ENCODE data around the gene UBD.

The UBD gene

GRCh38 chr6:29559524-29560287 lies at the start of gene UBD:
Gene UBD (minus strand): TSS chr6:29559732. CDS start chr6:29559701, 31 bp downstream.
- DNase-seq (ENCODE audit: low read depth in 2 of 3, low spot score in 1 of 3), result no peak

- DNase-seq (ENCODE audit: low read depth in 2 of 3, low spot score in 1 of 3), result no peak
Measured at GRCh38 chr6:29608131-29608530, 48.6 kb upstream of the UBD start.

GRCh38 chr6:29603930-29604329 lies 44.4 kb upstream of the UBD start:
- DNase-seq (ENCODE audit: low read depth in 2 of 3, low spot score in 1 of 3), result no peak

DNA sequence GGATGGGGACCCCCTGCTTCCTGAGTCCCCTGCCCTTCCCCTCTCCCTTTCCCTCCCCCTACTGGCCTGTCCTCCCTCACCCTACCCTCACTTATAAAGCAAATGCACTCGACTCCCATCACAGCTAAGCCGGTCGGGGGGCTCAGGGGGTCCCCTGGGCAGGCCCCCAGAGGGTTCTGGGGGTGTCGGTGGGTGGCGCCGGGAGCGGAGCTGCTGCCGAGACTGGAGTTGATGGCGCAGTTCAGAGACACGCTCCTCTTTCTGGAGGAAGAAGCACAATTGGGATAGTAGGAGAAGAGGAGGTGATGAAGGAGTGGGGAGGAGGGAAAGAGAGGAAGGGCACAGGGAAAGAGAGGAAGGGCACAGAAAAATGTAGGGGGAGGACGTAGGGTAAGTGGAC lies 43.9 kb upstream of the UBD start:
- no peak for DNase-seq (ENCODE audit: low read depth in 2 of 3, low spot score in 1 of 3)

DNA sequence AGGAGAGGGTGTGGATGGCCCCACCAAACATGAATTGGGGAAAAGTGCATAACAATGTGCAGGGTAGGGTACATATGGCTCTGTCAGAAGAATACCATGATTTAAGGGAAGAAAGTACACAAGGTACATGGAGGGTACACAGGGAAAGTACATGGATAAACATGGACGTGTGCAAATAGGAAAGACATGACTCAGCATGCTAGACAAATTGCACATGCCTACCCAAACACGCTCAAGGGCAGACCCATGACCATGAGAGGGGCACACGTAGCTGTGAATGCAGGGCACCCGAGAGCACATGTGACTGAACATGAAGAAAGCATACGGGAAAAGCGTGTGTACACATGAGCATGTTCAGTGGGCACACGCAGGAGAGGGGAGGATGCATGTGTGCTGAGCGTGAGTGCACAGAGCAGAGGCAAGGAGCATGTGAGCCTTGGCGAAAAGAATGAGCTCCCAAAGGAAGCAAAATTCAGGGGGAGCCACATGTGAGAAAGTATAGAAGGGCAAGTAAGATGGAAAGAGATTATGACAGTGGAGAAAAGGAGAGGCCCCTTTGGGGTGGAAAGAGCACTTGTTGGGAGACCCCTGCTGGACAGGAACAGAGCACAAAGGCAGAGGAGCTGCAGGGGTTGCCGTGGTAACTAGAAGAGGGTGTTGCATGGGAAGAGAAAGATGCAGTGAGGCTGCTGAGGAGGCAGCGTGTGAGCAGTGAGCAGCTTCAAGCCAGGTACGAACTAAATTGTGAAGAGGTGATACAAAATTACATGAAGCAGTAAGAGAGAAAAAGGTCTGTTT lies 43.2 kb upstream of the UBD start:
- no peak for DNase-seq (ENCODE audit: low read depth in 2 of 3, low spot score in 1 of 3)

DNA sequence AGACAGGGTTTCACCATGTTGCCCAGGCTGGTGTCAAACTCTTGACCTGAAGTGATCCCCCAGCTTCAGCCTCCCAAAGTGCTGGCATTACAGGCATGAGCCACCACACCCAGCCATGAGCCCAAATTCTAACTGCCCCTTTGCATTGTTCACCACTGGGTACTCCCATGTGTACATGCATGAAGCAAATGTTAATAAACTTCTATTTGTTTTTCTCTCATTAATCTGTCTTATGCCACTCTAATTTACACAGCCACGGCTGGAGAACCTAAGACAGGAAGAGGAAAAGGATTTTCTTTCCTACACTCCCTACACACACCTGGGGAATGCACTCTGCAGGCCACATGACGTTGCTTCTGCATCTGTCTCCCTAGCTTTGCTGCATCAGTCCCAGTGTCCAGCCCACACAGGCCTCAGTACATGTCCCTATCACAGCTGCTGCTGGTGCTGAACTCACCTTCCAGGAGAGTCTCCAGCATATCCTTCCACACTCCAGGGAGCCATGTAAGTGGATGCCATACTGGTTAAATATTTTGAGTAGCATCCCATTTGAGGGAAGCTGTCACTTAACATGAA lies 38.7 kb upstream of the UBD start:
- DNase-seq (ENCODE audit: low read depth in 2 of 3, low spot score in 1 of 3), result no peak

DNA sequence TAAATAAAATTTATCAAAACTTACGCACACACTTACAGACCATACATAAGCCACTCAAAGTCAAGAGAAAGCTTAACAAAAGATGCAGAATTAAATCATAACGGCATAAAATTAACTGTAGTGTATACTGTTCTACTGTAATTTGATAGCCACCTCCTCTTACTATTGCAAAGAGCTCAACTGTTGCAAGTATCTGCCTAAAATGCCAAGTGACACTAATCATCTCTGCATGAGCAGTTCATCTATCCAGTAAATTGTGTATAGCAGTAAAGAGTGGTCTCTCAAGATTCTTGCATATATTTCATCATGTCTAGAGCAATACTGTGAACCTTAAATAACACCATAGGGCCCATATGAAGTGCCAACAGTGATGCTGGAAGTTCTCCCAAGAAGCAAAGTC lies 37.7 kb upstream of the UBD start:
- DNase-seq (ENCODE audit: low read depth in 2 of 3, low spot score in 1 of 3), result no peak

GRCh38 chr6:29596381-29596900 lies 36.9 kb upstream of the UBD start:
- DNase-seq (ENCODE audit: low read depth in 2 of 3, low spot score in 1 of 3), result no peak

DNA sequence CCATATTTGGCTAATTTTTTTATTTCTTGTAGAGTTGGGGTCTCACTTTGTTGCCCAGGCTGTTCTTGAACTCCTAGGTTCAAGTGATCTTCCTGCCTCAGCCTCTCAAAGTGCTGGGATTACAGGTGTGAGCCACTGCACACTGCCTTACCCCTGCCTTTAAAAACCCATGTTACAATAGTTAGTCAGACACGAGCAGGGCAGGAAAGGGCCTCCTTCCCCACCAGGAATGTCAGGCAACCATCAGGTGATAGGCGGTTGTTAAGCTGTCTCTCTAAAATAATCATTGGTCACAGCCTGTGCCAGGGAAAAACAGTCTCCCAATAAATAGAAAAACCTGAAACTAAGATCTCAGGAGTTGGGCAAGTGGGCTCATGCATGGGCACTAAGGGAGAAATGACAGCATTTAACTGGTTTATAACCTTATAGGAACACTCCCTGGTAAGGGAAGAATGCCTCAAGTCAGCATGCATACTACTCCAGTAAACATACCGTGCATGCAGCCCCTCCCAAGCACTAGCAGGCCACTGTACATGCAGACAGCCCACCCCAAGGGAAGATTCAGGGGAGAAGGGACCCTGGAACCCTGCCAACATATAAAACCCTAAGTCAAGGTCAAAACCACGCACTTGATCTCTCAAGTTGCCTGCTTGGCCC lies 33.8 kb upstream of the UBD start:
- no peak for DNase-seq (ENCODE audit: low read depth in 2 of 3, low spot score in 1 of 3)

DNA sequence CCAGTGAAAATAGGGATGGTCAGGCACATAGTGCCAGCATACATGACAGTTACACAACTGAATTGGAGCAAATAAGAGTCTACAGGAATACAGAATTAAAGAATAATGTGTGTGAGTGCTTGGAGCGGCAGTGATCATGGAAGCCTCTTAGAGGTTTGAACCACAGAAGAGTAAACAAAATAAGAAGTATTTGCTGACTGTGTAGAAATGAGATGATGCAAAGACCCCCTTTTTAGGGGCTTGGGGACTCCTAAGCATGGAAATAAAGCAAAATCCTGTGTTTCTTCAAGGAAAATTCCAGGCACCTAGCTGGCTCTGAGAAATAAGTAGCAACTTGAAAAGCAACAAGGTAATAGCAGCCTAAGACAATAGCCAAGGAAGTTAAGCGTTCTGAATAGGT lies 32.1 kb upstream of the UBD start:
- DNase-seq (ENCODE audit: low read depth in 2 of 3, low spot score in 1 of 3), result no peak

DNA sequence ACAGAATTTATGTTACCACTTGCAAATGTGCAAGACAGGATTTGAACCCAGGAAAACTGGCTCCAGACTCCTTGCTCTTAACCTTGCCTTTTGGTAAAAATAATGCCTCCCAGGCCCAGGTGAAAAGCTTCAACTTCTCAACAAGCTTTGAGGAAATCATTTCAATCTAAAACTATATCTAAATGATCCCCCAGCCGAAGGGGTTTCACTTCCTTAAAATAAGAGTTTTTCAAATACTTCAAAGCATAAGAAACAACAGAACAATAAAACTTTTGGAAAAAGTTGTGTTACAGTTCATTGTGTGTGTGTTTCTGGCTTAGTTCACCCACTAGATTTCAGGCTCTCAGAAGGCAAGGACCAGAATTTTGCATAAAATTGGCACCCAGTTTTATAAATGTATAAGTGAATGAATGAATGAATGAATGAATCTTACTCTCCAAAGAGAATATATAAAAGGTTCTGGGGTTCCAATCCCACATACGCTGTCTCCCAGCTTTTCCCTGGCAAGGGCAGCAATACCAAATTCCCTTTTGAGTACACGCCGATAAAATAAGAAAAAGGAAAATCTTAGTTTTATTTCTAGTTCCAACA lies 30.8 kb upstream of the UBD start:
- no peak for DNase-seq (ENCODE audit: low read depth in 2 of 3, low spot score in 1 of 3)

DNA sequence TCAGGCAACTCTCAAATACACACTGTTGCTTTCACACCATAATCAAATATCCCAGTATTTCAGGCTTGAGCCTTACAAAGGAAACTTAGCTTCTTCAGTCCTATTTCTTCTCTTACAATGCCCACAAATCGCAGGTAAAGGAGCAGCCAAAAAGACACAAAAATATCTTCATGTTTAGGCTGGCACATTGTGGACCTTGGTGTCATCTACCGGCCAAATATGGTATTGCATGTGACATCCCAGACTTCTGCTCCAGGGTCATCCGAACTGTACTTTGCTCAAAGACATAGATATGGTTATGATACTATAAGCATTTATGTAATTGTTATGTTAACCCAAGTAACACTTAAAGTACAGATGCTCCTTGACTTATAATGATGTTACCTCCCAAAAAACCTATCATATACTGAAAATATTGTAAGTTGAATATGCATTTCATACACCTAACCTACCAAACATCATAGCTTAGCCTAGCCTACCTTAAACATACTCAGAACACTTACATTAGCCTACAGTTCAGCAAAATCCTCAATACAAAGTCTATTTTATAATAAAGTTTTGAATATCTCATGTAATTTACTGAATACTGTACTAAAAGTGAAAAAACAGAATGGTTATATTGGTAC lies 30.0 kb upstream of the UBD start:
- DNase-seq (ENCODE audit: low read depth in 2 of 3, low spot score in 1 of 3), result peak; percentile 6 to 67 (median 14)

DNA sequence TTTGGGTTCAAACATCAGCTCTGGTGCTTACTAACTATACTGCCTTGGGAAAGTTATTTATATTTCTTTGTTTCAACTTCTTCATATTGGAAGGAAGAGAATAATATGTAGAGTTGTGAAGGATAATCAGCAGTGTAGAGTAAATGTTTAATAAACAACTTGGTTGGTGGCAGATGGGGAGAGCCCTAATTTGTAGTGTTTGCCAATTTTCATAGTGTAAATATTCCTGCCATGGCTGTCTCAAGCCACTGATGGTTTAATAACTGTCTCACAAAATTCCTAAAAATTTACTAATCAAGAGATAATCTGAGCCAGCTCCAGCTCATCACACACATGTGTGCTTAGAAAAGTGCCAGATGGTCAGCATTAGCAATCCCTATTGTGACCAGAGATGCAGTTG lies 25.3 kb upstream of the UBD start, which contains the start of gene OR2H2:
Gene OR2H2, plus strand, starts transcription at position 301 of the 400 bp plus-strand sequence. CDS start 2,824 bp downstream, outside the sequence.
- DNase-seq (ENCODE audit: low read depth in 2 of 3, low spot score in 1 of 3), result no peak

GRCh38 chr6:29577544-29577943 lies 18.0 kb upstream of the UBD start:
- DNase-seq (ENCODE audit: low read depth in 2 of 3, low spot score in 1 of 3), result no peak

DNA sequence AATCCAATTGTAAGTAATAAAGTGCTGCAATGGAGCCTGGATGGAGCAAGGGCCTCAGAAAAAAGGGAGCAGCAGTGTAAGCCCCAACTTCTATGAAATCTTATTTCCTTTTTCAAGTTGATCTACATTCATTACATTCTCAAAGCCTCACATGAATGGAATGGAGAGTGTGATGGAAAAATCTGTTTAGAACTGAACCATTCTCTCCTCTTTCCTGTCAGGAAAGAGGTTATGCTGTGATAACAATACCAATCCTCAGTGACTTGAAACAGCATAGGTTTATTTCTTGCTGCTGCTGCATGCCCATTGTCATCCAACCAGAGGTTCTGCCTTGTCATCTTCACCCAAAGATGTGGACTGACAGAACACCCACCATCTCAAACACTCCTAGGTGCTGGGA lies 16.5 kb upstream of the UBD start:
- DNase-seq (ENCODE audit: low read depth in 2 of 3, low spot score in 1 of 3), result no peak

DNA sequence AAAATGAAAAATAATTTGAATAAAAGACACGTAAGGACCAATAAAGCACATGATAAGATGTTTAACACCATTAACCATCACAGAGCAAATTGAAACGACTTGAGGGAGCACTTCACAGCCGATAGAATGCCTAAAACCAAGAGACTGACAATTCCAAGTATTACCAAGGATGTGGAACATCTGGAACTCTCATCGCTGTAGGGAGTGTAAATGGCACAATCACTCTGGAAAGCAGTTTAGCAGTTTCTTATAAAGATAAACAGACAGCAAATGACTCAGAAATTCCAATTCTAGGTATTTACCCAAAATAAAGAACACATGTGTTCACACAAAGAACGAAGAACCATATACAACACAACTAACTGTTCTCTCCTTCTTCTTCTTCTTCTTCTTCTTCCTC lies 8.5 kb upstream of the UBD start:
- no peak for DNase-seq (ENCODE audit: low read depth in 2 of 3, low spot score in 1 of 3)

- DNase-seq (ENCODE audit: low read depth in 2 of 3, low spot score in 1 of 3), result no peak
Measured at GRCh38 chr6:29567541-29567940, 8.0 kb upstream of the UBD start.

- DNase-seq (ENCODE audit: low read depth in 2 of 3, low spot score in 1 of 3), result no peak
Measured at GRCh38 chr6:29566856-29567255, 7.3 kb upstream of the UBD start.

GRCh38 chr6:29564875-29565274 lies 5.3 kb upstream of the UBD start:
- DNase-seq (ENCODE audit: low read depth in 2 of 3, low spot score in 1 of 3), result no peak

DNA sequence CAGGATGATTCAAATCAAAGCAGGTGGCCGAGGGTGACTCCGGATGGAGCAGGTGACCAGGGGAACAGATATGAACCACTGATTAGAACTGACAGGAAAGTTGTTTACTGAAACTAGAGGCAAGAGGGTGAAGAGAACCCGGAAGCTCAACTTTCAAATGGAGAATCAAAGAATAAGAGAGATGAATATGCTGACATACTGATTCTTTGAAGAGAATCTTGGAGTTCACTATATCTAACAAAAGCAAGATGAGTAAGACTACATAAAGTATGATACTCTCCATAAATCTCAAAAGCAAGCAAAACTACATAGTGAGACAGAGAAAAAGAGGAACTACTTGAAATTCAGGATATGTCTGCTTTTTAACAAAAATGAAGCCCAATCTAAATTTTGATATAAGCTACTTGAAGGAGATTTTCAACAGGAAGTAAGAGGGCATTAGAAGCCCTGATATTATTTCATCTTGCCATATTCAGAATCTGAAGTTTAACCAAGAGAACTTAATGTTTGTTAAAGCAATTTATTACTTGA lies 4.0 kb upstream of the UBD start:
- no peak for DNase-seq (ENCODE audit: low read depth in 2 of 3, low spot score in 1 of 3)

Measured in stimulated activated CD4-positive, alpha-beta T cell treated with anti-CD3 and anti-CD28 coated beads, Interleukin-12 subunit alpha, Interleukin-12 subunit beta, amount 100 ng/mL, for 48 hours (primary cell).